ENCODE results near the gene AKAP13.
"Not testable (repeated sequence)": the region's sequence is repeated elsewhere in the genome, so short reads cannot be mapped to it uniquely, and the experiment has no call there.

The AKAP13 gene

DNA sequence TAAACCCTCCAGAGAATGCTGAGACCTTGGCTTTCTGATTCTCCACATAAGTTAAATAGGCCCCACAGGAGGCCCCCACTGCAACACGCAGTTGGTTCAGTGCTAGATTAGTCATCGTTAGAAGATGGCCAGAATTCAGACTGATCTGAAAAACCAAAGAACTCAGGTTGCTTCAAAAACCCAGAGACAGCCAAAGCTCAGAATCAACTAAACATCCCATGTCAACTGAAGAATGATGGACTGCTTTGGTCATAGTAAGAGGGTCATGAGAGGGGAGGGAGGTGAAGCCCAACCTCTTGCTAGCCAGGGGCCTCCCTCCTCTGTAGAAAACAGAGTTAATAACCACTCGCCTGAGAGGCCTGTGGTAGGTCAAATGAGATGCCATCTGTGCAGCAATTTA is 93.1 kb downstream of the AKAP13 start:
- H3K9me3 Mint-ChIP-seq = no peaks in the 10 kb centered on the region
- H3K27me3 Mint-ChIP-seq = no peaks in the 10 kb centered on the region
- ATAC-seq (replicated peaks; ENCODE audit: extremely low read depth, poor library complexity, severe bottlenecking) (no peak), DNase-seq (ENCODE audit: low spot score in 2 of 2) (no peak)
- peaks cover 1% of the 10 kb centered on the region for H3K36me3 Mint-ChIP-seq (ENCODE audit: insufficient read depth)
- H3K27ac Mint-ChIP-seq (ENCODE audit: low read depth) = no peak overlapping the region
- H3K4me3 Mint-ChIP-seq = no peak overlapping the region
- H3K4me1 Mint-ChIP-seq = peaks cover 46% of the 10 kb centered on the region

DNA sequence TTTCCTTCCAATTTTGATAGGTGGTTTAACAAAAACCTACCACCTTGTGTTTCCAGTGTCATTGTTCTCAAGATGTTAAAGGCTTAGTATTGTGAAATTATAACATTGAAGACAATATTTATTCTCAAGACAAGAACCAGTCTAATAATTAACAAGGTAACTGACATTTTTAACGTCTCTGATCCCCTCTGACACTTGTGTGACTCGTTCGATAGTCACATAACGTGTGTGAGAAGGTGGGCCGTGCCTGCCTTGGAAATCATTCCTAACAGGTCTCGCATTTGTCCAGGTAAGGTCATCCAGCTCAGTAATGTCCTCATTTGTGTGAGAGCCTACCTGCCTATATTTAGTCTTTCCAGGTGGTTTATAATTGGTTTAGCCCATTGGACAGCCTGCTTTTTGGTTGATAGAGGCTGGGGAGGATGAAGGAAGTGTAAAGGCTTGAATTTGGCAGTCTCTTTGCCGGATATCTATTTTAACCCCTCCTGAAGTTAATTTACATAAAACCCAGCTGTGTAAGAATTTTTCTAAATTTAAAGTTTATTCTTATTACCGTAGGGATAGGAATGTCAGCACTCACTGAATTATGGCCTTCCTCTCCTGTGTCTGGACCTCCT is 94.4 kb downstream of the AKAP13 start:
- ATAC-seq (replicated peaks; ENCODE audit: extremely low read depth, poor library complexity, severe bottlenecking) (no peak), DNase-seq (ENCODE audit: low spot score in 2 of 2) (no peak)
- H3K9me3 Mint-ChIP-seq = no peaks in the 10 kb centered on the region
- no peaks in the 10 kb centered on the region for H3K27me3 Mint-ChIP-seq
- H3K4me1 Mint-ChIP-seq = peaks cover 59% of the 10 kb centered on the region
- H3K36me3 Mint-ChIP-seq (ENCODE audit: insufficient read depth) = peaks cover 1% of the 10 kb centered on the region
- H3K27ac Mint-ChIP-seq (ENCODE audit: low read depth) = no peak overlapping the region
- no peak overlapping the region for H3K4me3 Mint-ChIP-seq

DNA sequence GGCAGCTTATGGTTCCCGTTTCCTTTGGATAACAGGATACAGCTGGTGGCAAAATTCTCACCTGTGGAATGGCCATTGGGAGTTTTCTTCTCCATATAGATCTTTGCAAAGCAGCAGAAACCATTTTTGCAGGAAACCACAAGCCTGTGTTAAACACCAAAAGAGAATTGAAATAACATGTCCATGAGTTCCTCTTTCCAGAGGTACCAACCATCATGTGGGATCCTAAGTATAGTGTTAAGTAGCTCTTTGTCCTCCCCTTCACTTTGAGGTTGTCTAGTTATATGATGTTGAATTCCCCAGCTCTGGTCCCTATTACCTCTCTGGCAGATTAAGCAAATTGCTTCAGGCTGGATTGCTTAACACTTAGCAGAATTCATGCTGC is 94.9 kb downstream of the AKAP13 start:
- Mint-ChIP-seq H3K27ac (ENCODE audit: low read depth) (no peak overlapping the region), H3K4me1 (peaks cover 59% of the 10 kb centered on the region), H3K9me3 (no peaks in the 10 kb centered on the region), H3K27me3 (no peaks in the 10 kb centered on the region), H3K4me3 (no peak overlapping the region), H3K36me3 (ENCODE audit: insufficient read depth) (peaks cover 1% of the 10 kb centered on the region)
- ATAC-seq (replicated peaks; ENCODE audit: extremely low read depth, poor library complexity, severe bottlenecking) (peak; percentile 32), DNase-seq (ENCODE audit: low spot score in 2 of 2) (no peak)

DNA sequence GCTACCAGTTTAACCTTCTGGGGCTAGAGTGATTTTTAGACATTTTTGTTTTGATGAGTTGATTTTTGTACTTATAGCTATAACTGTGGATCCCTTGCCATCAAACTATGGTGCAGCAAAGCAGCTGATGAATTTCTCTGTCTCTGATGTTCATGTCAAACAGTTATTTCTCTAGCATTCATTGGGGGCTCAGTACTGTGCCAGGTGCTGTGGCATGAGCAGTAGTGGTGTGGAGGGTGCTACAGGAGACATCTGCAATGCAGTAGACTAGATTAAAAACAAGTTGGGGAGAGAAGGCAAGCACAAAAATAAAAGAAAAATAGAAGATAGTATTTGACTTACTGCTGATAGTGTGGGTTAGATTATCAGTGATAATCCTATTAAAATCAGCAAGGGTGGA is 95.3 kb downstream of the AKAP13 start:
- H3K36me3 Mint-ChIP-seq (ENCODE audit: insufficient read depth) = peaks cover 1% of the 10 kb centered on the region
- H3K27ac Mint-ChIP-seq (ENCODE audit: low read depth) = no peak overlapping the region
- no peak overlapping the region for H3K4me3 Mint-ChIP-seq
- H3K27me3 Mint-ChIP-seq = no peaks in the 10 kb centered on the region
- ATAC-seq (replicated peaks; ENCODE audit: extremely low read depth, poor library complexity, severe bottlenecking) (no peak), DNase-seq (ENCODE audit: low spot score in 2 of 2) (no peak)
- no peaks in the 10 kb centered on the region for H3K9me3 Mint-ChIP-seq
- H3K4me1 Mint-ChIP-seq = peaks cover 61% of the 10 kb centered on the region

DNA sequence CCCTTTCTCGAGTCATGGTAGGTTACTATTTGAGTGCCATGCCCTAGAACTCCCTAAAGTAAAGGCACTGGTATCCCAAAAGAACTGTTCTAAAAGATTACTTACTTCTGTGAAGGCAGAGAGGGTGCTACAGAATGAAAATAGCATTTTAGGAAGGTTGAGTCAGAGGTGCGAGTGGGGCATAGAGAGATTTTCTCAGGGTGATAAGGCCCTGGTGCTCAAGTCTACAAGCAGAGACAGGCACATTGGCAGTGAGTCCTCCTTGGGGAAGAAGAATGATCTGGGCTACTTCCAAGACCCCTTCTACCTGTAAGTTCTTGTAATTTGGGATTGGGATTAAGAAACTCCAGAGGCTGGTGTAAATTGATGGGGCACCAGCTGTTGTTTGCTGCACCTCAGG is 96.7 kb downstream of the AKAP13 start:
- ATAC-seq (replicated peaks; ENCODE audit: extremely low read depth, poor library complexity, severe bottlenecking) = no peak
- H3K9me3 Mint-ChIP-seq = no peaks in the 10 kb centered on the region
- no peak overlapping the region for H3K27ac Mint-ChIP-seq (ENCODE audit: low read depth)
- H3K4me1 Mint-ChIP-seq = peaks cover 74% of the 10 kb centered on the region
- no peak overlapping the region for H3K4me3 Mint-ChIP-seq
- DNase-seq (ENCODE audit: low spot score in 2 of 2) = no peak
- peaks cover 1% of the 10 kb centered on the region for H3K36me3 Mint-ChIP-seq (ENCODE audit: insufficient read depth)
- H3K27me3 Mint-ChIP-seq = no peaks in the 10 kb centered on the region

DNA sequence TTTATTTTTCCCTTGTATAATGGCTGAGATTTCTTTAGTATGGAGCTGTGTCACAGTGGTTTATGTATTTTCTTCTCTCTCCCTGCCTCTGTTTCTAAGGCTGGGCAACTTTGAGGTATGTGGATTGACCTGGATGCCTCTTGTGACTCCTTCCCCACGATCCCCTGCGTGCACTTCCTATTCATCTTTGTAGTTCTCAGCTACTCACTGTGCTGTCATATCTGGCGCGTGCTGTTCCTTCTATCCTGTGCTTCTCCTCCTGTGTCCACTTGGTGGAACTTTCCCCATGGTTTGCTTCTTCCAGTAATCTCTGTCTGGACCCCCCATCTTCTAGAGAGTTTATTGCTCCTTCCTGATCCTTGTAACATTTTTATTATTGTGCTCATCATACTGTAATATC is 97.3 kb downstream of the AKAP13 start:
- DNase-seq (ENCODE audit: low spot score in 2 of 2) (no peak), ATAC-seq (replicated peaks; ENCODE audit: extremely low read depth, poor library complexity, severe bottlenecking) (no peak)
- Mint-ChIP-seq H3K4me1 (peaks cover 79% of the 10 kb centered on the region), H3K36me3 (ENCODE audit: insufficient read depth) (peaks cover 1% of the 10 kb centered on the region), H3K27ac (ENCODE audit: low read depth) (no peak overlapping the region), H3K4me3 (no peak overlapping the region), H3K9me3 (no peaks in the 10 kb centered on the region), H3K27me3 (no peaks in the 10 kb centered on the region)

DNA sequence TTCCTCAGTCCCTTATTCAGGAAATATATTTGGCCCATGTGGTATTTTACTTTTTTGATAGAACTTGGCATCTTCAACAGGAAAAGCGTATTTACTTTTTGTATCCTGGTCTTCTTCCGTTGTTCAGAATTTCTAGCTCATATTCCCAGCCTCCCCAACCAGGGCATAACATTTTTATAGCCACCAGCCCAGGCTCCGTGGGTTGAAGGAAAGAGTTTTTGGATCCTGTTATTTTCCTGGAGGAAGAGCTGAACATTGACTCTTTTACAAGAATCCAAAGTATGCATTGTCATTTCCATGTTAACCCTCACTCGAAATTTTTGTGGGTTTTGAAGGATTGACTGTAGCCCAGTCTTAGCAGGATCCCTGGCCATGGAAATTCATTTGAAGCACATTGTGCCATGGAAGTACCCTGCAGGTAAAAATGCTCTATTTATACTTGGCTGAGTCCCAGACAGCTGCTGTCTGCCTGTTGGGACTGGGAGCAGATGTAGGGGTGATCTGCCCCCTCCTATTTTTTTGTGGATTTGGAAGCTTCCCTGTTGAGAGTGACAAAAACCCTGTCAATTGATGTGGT is 98.8 kb downstream of the AKAP13 start:
- H3K4me3 Mint-ChIP-seq = no peak overlapping the region
- peaks cover 66% of the 10 kb centered on the region for H3K4me1 Mint-ChIP-seq
- no peak for ATAC-seq (replicated peaks; ENCODE audit: extremely low read depth, poor library complexity, severe bottlenecking)
- no peaks in the 10 kb centered on the region for H3K36me3 Mint-ChIP-seq (ENCODE audit: insufficient read depth)
- H3K27me3 Mint-ChIP-seq = no peaks in the 10 kb centered on the region
- DNase-seq (ENCODE audit: low spot score in 2 of 2) = no peak
- no peaks in the 10 kb centered on the region for H3K9me3 Mint-ChIP-seq
- no peak overlapping the region for H3K27ac Mint-ChIP-seq (ENCODE audit: low read depth)

DNA sequence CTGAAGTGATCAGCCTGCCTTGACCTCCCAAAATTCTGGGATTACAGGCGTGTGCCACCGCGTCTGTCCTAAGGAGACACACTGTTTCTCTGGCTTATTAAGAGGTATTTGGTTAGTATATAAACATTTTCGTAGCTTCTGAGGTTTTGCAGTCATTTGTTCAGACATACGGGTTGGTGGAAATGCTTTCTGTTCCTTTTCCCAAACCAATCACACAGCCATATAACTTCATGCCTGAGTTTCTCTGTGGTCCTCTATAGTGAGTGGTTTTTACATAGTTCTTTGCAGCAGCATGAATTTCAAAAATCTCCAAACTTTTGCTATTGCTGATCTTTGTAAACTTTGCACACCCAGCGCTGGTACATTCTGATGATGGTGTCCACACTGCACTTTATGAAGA is 100.5 kb downstream of the AKAP13 start:
- H3K4me1 Mint-ChIP-seq = peaks cover 51% of the 10 kb centered on the region
- ATAC-seq (replicated peaks; ENCODE audit: extremely low read depth, poor library complexity, severe bottlenecking) (no peak), DNase-seq (ENCODE audit: low spot score in 2 of 2) (no peak)
- H3K36me3 Mint-ChIP-seq (ENCODE audit: insufficient read depth) = no peaks in the 10 kb centered on the region
- no peaks in the 10 kb centered on the region for H3K9me3 Mint-ChIP-seq
- no peaks in the 10 kb centered on the region for H3K27me3 Mint-ChIP-seq
- no peak overlapping the region for H3K4me3 Mint-ChIP-seq
- H3K27ac Mint-ChIP-seq (ENCODE audit: low read depth) = peak overlapping the region; percentile 57

DNA sequence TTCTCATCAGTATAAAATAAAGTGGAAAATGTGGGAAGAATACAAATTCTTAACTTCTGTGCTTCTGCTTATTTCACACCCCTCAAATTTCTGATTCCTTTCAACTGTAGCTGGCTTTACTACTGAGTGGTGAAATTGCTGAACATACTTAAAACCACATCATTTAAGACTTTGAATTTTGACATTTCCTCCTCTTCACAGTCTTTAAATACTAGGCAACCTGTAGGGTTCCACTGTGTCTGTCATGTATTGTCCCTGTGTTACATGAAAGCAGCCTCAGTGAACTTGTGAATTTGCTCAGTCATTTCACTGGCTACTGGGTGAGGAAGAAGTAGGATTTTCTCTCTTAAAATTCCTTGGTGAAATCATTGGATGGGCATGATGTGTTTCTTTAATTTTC is 101.1 kb downstream of the AKAP13 start:
- not testable (repeated sequence) for H3K27me3 Mint-ChIP-seq; H3K9me3 Mint-ChIP-seq; H3K4me3 Mint-ChIP-seq; H3K36me3 Mint-ChIP-seq (ENCODE audit: insufficient read depth); DNase-seq (ENCODE audit: low spot score in 2 of 2)
- peaks cover 47% of the 10 kb centered on the region for H3K4me1 Mint-ChIP-seq
- H3K27ac Mint-ChIP-seq (ENCODE audit: low read depth) = peak overlapping the region; percentile 57
- peak; percentile 57 for ATAC-seq (replicated peaks; ENCODE audit: extremely low read depth, poor library complexity, severe bottlenecking)

DNA sequence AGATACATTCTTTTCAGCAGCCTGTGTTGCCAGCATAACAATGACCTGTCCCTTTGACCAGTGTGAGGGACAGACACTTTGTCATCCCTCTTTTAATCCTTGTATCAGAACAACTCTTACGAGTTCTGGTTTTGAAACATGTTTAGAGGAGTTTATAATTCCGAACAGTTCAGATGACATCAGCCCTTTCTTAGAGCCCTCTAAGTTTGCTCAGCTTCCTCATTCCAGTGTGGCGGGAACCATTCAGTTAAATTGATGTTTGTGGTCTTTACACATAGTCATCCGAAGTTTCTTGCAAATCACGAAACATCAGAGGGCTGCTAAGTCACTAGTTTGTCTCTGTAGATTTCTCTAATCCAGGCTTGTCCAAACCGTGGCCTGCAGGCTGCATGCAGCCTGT is 102.5 kb downstream of the AKAP13 start:
- Mint-ChIP-seq H3K27me3 (no peaks in the 10 kb centered on the region), H3K4me3 (no peak overlapping the region), H3K9me3 (no peaks in the 10 kb centered on the region), H3K4me1 (peaks cover 37% of the 10 kb centered on the region), H3K36me3 (ENCODE audit: insufficient read depth) (peaks cover 1% of the 10 kb centered on the region), H3K27ac (ENCODE audit: low read depth) (no peak overlapping the region)
- ATAC-seq (replicated peaks; ENCODE audit: extremely low read depth, poor library complexity, severe bottlenecking) (no peak), DNase-seq (ENCODE audit: low spot score in 2 of 2) (no peak)

DNA sequence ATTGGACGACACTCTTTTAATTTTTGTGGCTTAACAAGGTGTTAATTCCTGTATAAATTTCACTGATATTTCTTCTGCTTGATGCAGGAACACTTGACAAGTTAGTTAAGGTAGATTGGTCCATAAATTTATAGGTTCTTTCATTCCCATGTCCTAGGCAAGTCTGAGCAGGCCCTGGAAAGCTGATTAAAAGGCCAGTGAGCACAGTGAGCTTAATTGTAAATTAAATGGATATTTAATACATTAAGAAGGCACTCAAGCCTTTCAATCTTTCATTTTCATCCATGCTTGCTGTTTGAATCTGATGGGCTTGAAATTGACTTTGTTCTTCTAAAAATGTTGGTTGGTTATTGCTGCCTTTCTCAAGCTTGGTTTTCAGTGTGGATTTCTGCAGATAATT is 103.6 kb downstream of the AKAP13 start:
- not testable (repeated sequence) for H3K36me3 Mint-ChIP-seq (ENCODE audit: insufficient read depth); H3K27ac Mint-ChIP-seq (ENCODE audit: low read depth); H3K9me3 Mint-ChIP-seq; H3K27me3 Mint-ChIP-seq; H3K4me3 Mint-ChIP-seq; ATAC-seq (replicated peaks; ENCODE audit: extremely low read depth, poor library complexity, severe bottlenecking); DNase-seq (ENCODE audit: low spot score in 2 of 2)
- peaks cover 40% of the 10 kb centered on the region for H3K4me1 Mint-ChIP-seq

DNA sequence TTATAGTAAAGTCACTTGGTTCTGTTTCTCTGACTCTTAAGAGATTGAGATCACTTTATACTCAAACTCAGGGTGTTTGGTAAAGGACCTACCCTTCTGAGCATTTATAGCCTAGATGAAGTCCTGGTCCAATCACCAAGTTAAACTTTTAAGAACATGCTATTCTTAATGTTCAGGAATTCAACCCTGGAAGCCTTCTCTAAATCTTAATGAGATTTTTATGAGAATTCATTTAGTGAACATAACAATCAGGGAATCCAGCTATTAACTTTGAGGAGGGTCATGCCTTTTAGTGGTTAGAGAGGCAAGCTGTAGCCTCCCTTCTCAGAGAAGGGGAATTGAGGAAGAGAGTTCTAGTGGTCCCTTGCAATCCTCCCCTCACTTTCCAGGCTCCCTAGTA is 104.5 kb downstream of the AKAP13 start:
- not testable (repeated sequence) for DNase-seq (ENCODE audit: low spot score in 2 of 2); ATAC-seq (replicated peaks; ENCODE audit: extremely low read depth, poor library complexity, severe bottlenecking); H3K27me3 Mint-ChIP-seq; H3K4me3 Mint-ChIP-seq; H3K27ac Mint-ChIP-seq (ENCODE audit: low read depth); H3K36me3 Mint-ChIP-seq (ENCODE audit: insufficient read depth); H3K9me3 Mint-ChIP-seq
- peaks cover 41% of the 10 kb centered on the region for H3K4me1 Mint-ChIP-seq

DNA sequence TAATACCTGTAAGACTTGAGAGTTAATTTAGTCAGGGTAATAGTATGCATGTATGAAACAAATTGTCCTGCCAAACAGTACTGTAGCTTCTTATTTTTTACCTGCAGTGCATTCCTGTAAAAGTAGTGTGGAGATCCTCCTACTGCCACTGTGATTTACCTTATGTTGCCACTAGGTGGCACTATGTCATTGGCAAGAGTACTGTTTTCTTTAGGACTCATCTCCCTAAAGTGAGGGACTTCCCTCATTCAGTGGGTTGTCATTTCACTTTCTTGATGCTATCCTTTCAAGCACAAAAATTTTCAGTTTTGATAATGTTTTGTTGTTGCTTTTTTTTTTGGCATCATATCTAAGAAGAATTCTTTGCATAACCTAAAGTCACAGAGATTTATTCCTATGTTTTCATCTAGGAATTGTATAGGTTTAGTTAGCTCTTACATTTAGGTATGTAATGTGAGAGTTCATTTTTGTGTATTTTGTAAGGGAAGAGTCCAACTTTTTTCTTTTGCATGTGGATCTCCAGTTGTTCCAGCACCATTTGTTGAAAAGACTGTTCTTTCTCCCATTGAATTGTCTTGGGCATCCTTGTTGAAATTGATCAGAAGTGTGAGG is 105.7 kb downstream of the AKAP13 start:
- no peak overlapping the region for H3K27ac Mint-ChIP-seq (ENCODE audit: low read depth)
- peaks cover 46% of the 10 kb centered on the region for H3K4me1 Mint-ChIP-seq
- peak; percentile 79 for ATAC-seq (replicated peaks; ENCODE audit: extremely low read depth, poor library complexity, severe bottlenecking)
- peak in 1 of 2 donors; percentile 57 for DNase-seq (ENCODE audit: low spot score in 2 of 2)
- H3K36me3 Mint-ChIP-seq (ENCODE audit: insufficient read depth) = peaks cover 4% of the 10 kb centered on the region
- no peaks in the 10 kb centered on the region for H3K27me3 Mint-ChIP-seq
- H3K4me3 Mint-ChIP-seq = no peak overlapping the region
- H3K9me3 Mint-ChIP-seq = no peaks in the 10 kb centered on the region
